Measurements from ENCODE around the gene GMDS.
"Not testable (repeated sequence)": the region's sequence is repeated elsewhere in the genome, so short reads cannot be mapped to it uniquely, and the experiment has no call there.

Gene GMDS

GRCh38 chr6:1696463-1696850 is 548.9 kb downstream of the GMDS start:
- no peak overlapping the region for H3K4me3 ChIP-seq (IDR thresholded peaks at IDR 0.05; ENCODE audit: insufficient read depth, low read depth, low read length)
- no peak overlapping the region for H3K9ac ChIP-seq
- H3K79me2 ChIP-seq (ENCODE audit: insufficient read depth, low read depth) = no peaks in the 10 kb centered on the region
- H3K27ac ChIP-seq = no peak overlapping the region
- no peaks in the 10 kb centered on the region for H3K4me1 ChIP-seq (ENCODE audit: low read depth, poor library complexity, severe bottlenecking)
- no peak overlapping the region for H3K4me2 ChIP-seq
- no peaks in the 10 kb centered on the region for H4K20me1 ChIP-seq (ENCODE audit: insufficient read depth)
- TF ChIP-seq CTCF (conservative IDR thresholded peaks at IDR 0.05; ENCODE audit: low read depth, low read length) = no peak
- no peaks in the 10 kb centered on the region for H3K36me3 ChIP-seq (ENCODE audit: insufficient read depth)
- no peaks in the 10 kb centered on the region for H3K27me3 ChIP-seq (ENCODE audit: insufficient read depth, low read depth)
- H2AFZ ChIP-seq (ENCODE audit: low read depth) = no peak overlapping the region

GRCh38 chr6:1695546-1696462 is 549.6 kb downstream of the GMDS start:
- no peak overlapping the region for H2AFZ ChIP-seq (ENCODE audit: low read depth)
- no peaks in the 10 kb centered on the region for H3K4me1 ChIP-seq (ENCODE audit: low read depth, poor library complexity, severe bottlenecking)
- H3K27ac ChIP-seq = no peak overlapping the region
- no peaks in the 10 kb centered on the region for H3K36me3 ChIP-seq (ENCODE audit: insufficient read depth)
- no peak for TF ChIP-seq CTCF (conservative IDR thresholded peaks at IDR 0.05; ENCODE audit: low read depth, low read length)
- no peak overlapping the region for H3K9ac ChIP-seq
- H3K79me2 ChIP-seq (ENCODE audit: insufficient read depth, low read depth) = no peaks in the 10 kb centered on the region
- no peaks in the 10 kb centered on the region for H4K20me1 ChIP-seq (ENCODE audit: insufficient read depth)
- H3K4me3 ChIP-seq (IDR thresholded peaks at IDR 0.05; ENCODE audit: insufficient read depth, low read depth, low read length) = no peak overlapping the region
- no peaks in the 10 kb centered on the region for H3K27me3 ChIP-seq (ENCODE audit: insufficient read depth, low read depth)
- H3K4me2 ChIP-seq = no peak overlapping the region

GRCh38 chr6:1691828-1692227 is 553.6 kb downstream of the GMDS start:
- H3K9ac ChIP-seq; H3K4me2 ChIP-seq; H3K36me3 ChIP-seq (ENCODE audit: insufficient read depth); H3K27me3 ChIP-seq (ENCODE audit: insufficient read depth, low read depth); H3K4me1 ChIP-seq (ENCODE audit: low read depth, poor library complexity, severe bottlenecking); H3K27ac ChIP-seq; H2AFZ ChIP-seq (ENCODE audit: low read depth); H3K79me2 ChIP-seq (ENCODE audit: insufficient read depth, low read depth); H3K4me3 ChIP-seq (IDR thresholded peaks at IDR 0.05; ENCODE audit: insufficient read depth, low read depth, low read length); H4K20me1 ChIP-seq (ENCODE audit: insufficient read depth): not testable (repeated sequence)

- H3K4me1 ChIP-seq (ENCODE audit: low read depth, poor library complexity, severe bottlenecking); H3K27ac ChIP-seq; H4K20me1 ChIP-seq (ENCODE audit: insufficient read depth); H3K27me3 ChIP-seq (ENCODE audit: insufficient read depth, low read depth); H3K36me3 ChIP-seq (ENCODE audit: insufficient read depth); H3K4me2 ChIP-seq; H3K9ac ChIP-seq; H3K79me2 ChIP-seq (ENCODE audit: insufficient read depth, low read depth); H3K4me3 ChIP-seq (IDR thresholded peaks at IDR 0.05; ENCODE audit: insufficient read depth, low read depth, low read length); H2AFZ ChIP-seq (ENCODE audit: low read depth): not testable (repeated sequence)
Observed at GRCh38 chr6:1690656-1691055, 554.7 kb downstream of the GMDS start.

- Histone ChIP-seq H3K4me2 (no peak overlapping the region), H3K27me3 (ENCODE audit: insufficient read depth, low read depth) (no peaks in the 10 kb centered on the region), H3K4me3 (IDR thresholded peaks at IDR 0.05; ENCODE audit: insufficient read depth, low read depth, low read length) (no peak overlapping the region), H3K4me1 (ENCODE audit: low read depth, poor library complexity, severe bottlenecking) (no peaks in the 10 kb centered on the region), H3K36me3 (ENCODE audit: insufficient read depth) (no peaks in the 10 kb centered on the region), H3K27ac (no peak overlapping the region), H3K79me2 (ENCODE audit: insufficient read depth, low read depth) (no peaks in the 10 kb centered on the region), H2AFZ (ENCODE audit: low read depth) (no peak overlapping the region), H3K9ac (no peak overlapping the region), H4K20me1 (ENCODE audit: insufficient read depth) (no peaks in the 10 kb centered on the region)
- TF ChIP-seq CTCF (conservative IDR thresholded peaks at IDR 0.05; ENCODE audit: low read depth, low read length) = no peak
Observed at GRCh38 chr6:1689141-1689540, 556.3 kb downstream of the GMDS start.

All from KMS-11 (cell line).